Glutamatergic neuron (in vitro differentiated cells): ENCODE data around the gene RPTOR. TPM values are rescaled to one million over a fixed set of nuclear protein-coding genes. Genes with fewer than 3 reads are reported as not detected.

Experiments used
- DNase-seq: peaks from one replicate; pipeline ENCODE4 v3.0.0; 2022
- H3K27ac Mint-ChIP-seq: one replicate; pipeline ENCODE4 v1.8.0; 2020; ENCODE audit warnings: mild to moderate bottlenecking, mixed read lengths, inconsistent platforms; ENCODE audit not compliant: unreplicated experiment
- H3K27me3 Mint-ChIP-seq: one replicate; pipeline ENCODE4 v1.8.0; 2020; ENCODE audit warnings: mild to moderate bottlenecking, moderate library complexity, mixed read lengths, inconsistent platforms; ENCODE audit not compliant: unreplicated experiment
- H3K36me3 Mint-ChIP-seq: one replicate; pipeline ENCODE4 v1.8.0; 2020; ENCODE audit warnings: mild to moderate bottlenecking, mixed read lengths, inconsistent platforms; ENCODE audit not compliant: unreplicated experiment
- H3K4me1 Mint-ChIP-seq: one replicate; pipeline ENCODE4 v1.8.0; 2020; ENCODE audit warnings: mild to moderate bottlenecking, low read depth, mixed read lengths, inconsistent platforms; ENCODE audit not compliant: unreplicated experiment
- H3K4me3 Mint-ChIP-seq: one replicate; pipeline ENCODE4 v1.8.0; 2020; ENCODE audit warnings: mild to moderate bottlenecking, mixed read lengths, inconsistent platforms; ENCODE audit not compliant: unreplicated experiment
- H3K9me3 Mint-ChIP-seq: one replicate; pipeline ENCODE4 v1.8.0; 2020; ENCODE audit warnings: mild to moderate bottlenecking, moderate library complexity, mixed read lengths, inconsistent platforms; ENCODE audit not compliant: unreplicated experiment
- CTCF ChIP-seq: fragments of 200-600 bp; sonication (generic); IDR thresholded peaks from one replicate; pipeline ENCODE4 v1.5.0; 2021; ENCODE audit not compliant: partially characterized antibody, unreplicated experiment
- total RNA-seq: library from RNA; stranded (reverse); fragmentation: NEBNext Ultra II Directional; extraction: Animal tissue kit (Norgen Biotek cat#: 25700); gene quantifications from one replicate; pipeline ENCODE4 v1.2.1, GENCODE V29; 2021; ENCODE audit not compliant: unreplicated experiment

The RPTOR gene
- total RNA-seq, 1 donor from 2014 or later: 39.8 TPM

- Mint-ChIP-seq H3K27me3 (peaks cover 6% of the 10 kb centered on the region), H3K4me1 (peaks cover 43% of the 10 kb centered on the region), H3K27ac (no peak overlapping the region), H3K9me3 (peaks cover 7% of the 10 kb centered on the region), H3K4me3 (no peak overlapping the region), H3K36me3 (peaks cover 10% of the 10 kb centered on the region)
- TF ChIP-seq CTCF: no peak
- DNase-seq: no peak
Measured at GRCh38 chr17:80797741-80798594, 253.3 kb downstream of the RPTOR start.

- no peak overlapping the region for H3K27ac Mint-ChIP-seq
- peaks cover 7% of the 10 kb centered on the region for H3K9me3 Mint-ChIP-seq
- H3K27me3 Mint-ChIP-seq: peaks cover 6% of the 10 kb centered on the region
- no peak overlapping the region for H3K4me3 Mint-ChIP-seq
- TF ChIP-seq CTCF: no peak
- no peak for DNase-seq
- peaks cover 10% of the 10 kb centered on the region for H3K36me3 Mint-ChIP-seq
- peaks cover 45% of the 10 kb centered on the region for H3K4me1 Mint-ChIP-seq
Measured at GRCh38 chr17:80798595-80799537, 254.2 kb downstream of the RPTOR start.

- no peak for DNase-seq
- Mint-ChIP-seq H3K27me3 (peaks cover 6% of the 10 kb centered on the region), H3K4me3 (no peak overlapping the region), H3K36me3 (peaks cover 10% of the 10 kb centered on the region), H3K27ac (no peak overlapping the region), H3K9me3 (peaks cover 7% of the 10 kb centered on the region), H3K4me1 (peaks cover 40% of the 10 kb centered on the region)
- no peak for TF ChIP-seq CTCF
Measured at GRCh38 chr17:80799538-80800480, 255.2 kb downstream of the RPTOR start.

- Mint-ChIP-seq H3K4me1 (peaks cover 39% of the 10 kb centered on the region), H3K4me3 (no peak overlapping the region), H3K9me3 (peaks cover 7% of the 10 kb centered on the region), H3K27me3 (peaks cover 3% of the 10 kb centered on the region), H3K27ac (no peak overlapping the region), H3K36me3 (peaks cover 10% of the 10 kb centered on the region)
- no peak for TF ChIP-seq CTCF
- DNase-seq: no peak
Measured at GRCh38 chr17:80800481-80801391, 256.1 kb downstream of the RPTOR start.
